Coronary artery (tissue), 2 donors: ENCODE data around the gene MMD2.

Source experiments
- DNase-seq: peaks from one replicate; pipeline ENCODE4 v3.0.0-alpha.2; 2017; ENCODE audit warnings: low spot score
- H3K27ac ChIP-seq, 2 donors: fragments of 200-600 bp; sonication (generic); one replicate each; pipeline ENCODE4 v1.5.1; 2016 to 2019
- H3K4me3 ChIP-seq: fragments of 200-600 bp; sonication (generic); 2 replicates; pipeline ENCODE4 v1.5.1; 2016; ENCODE audit warnings: mild to moderate bottlenecking, moderate library complexity
- CTCF ChIP-seq: fragments of 200-600 bp; sonication (generic); IDR thresholded peaks from one replicate; pipeline ENCODE4 v1.5.1; 2019; ENCODE audit warnings: antibody characterized with exemption

The MMD2 gene

GRCh38 chr7:4957847-4958476 is 1.0 kb downstream of the MMD2 start:
- DNase-seq = no peak
- no peak for TF ChIP-seq CTCF
- Histone ChIP-seq H3K27ac (no peak overlapping the region), H3K4me3 (no peak overlapping the region)

- H3K4me3 ChIP-seq = no peak overlapping the region
- DNase-seq = no peak
- H3K27ac ChIP-seq = no peak overlapping the region
- TF ChIP-seq CTCF = no peak
Measured at GRCh38 chr7:4951903-4952636, 6.9 kb downstream of the MMD2 start.

GRCh38 chr7:4951304-4951703 is 7.7 kb downstream of the MMD2 start:
- H3K27ac ChIP-seq = no peak overlapping the region
- no peak for TF ChIP-seq CTCF
- no peak overlapping the region for H3K4me3 ChIP-seq
- no peak for DNase-seq

- no peak overlapping the region for H3K27ac ChIP-seq
- no peak for TF ChIP-seq CTCF
- no peak for DNase-seq
- no peak overlapping the region for H3K4me3 ChIP-seq
Measured at GRCh38 chr7:4948402-4948801, 10.6 kb downstream of the MMD2 start.

- DNase-seq = no peak
- Histone ChIP-seq H3K27ac (no peak overlapping the region), H3K4me3 (no peak overlapping the region)
- no peak for TF ChIP-seq CTCF
Measured at GRCh38 chr7:4945949-4946348, 13.0 kb downstream of the MMD2 start.

GRCh38 chr7:4944939-4945338 is 14.0 kb downstream of the MMD2 start:
- no peak for DNase-seq
- H3K4me3 ChIP-seq = no peak overlapping the region
- H3K27ac ChIP-seq = no peak overlapping the region
- no peak for TF ChIP-seq CTCF

GRCh38 chr7:4943297-4943696 is 15.7 kb downstream of the MMD2 start:
- Histone ChIP-seq H3K4me3 (no peak overlapping the region), H3K27ac (no peak overlapping the region)
- no peak for DNase-seq
- TF ChIP-seq CTCF = no peak
